ENCODE data around the gene APLNR.

APLNR gene

GRCh38 chr11:57231539-57232253 is 5.4 kb downstream of the APLNR start:
- TF ChIP-seq EZH2phosphoT487 (IDR thresholded peaks at IDR 0.05; ENCODE audit: low read depth): no peak
- TF ChIP-seq CTCF (IDR thresholded peaks at IDR 0.05; ENCODE audit: low read depth, low read length): no peak
- H3K4me3 ChIP-seq (ENCODE audit: low read length): no peak overlapping the region
- H3K4me1 ChIP-seq (ENCODE audit: low read length): no peaks in the 10 kb centered on the region
- H3K27me3 ChIP-seq (ENCODE audit: low read depth, low read length): peaks cover 90% of the 10 kb centered on the region
- H3K4me2 ChIP-seq (ENCODE audit: low read length): no peak overlapping the region
- no peak overlapping the region for H2AFZ ChIP-seq (ENCODE audit: low read depth, low read length)
- no peaks in the 10 kb centered on the region for H3K9me3 ChIP-seq (ENCODE audit: insufficient read depth, low read length)
- H4K20me1 ChIP-seq (ENCODE audit: insufficient read depth, low read length): no peaks in the 10 kb centered on the region
- H3K9ac ChIP-seq (ENCODE audit: low read length): no peak overlapping the region
- no peak overlapping the region for H3K27ac ChIP-seq (ENCODE audit: low read length)
- H3K79me2 ChIP-seq (ENCODE audit: low read length): no peaks in the 10 kb centered on the region
- H3K36me3 ChIP-seq (replicated peaks; ENCODE audit: low read depth, low read length): no peaks in the 10 kb centered on the region

- H3K4me1 ChIP-seq (ENCODE audit: low read length): no peaks in the 10 kb centered on the region
- no peak overlapping the region for H3K4me2 ChIP-seq (ENCODE audit: low read length)
- H3K79me2 ChIP-seq (ENCODE audit: low read length): no peaks in the 10 kb centered on the region
- no peak overlapping the region for H2AFZ ChIP-seq (ENCODE audit: low read depth, low read length)
- no peaks in the 10 kb centered on the region for H3K36me3 ChIP-seq (replicated peaks; ENCODE audit: low read depth, low read length)
- H4K20me1 ChIP-seq (ENCODE audit: insufficient read depth, low read length): no peaks in the 10 kb centered on the region
- H3K9me3 ChIP-seq (ENCODE audit: insufficient read depth, low read length): no peaks in the 10 kb centered on the region
- H3K27ac ChIP-seq (ENCODE audit: low read length): no peak overlapping the region
- H3K27me3 ChIP-seq (ENCODE audit: low read depth, low read length): peaks cover 90% of the 10 kb centered on the region
- TF ChIP-seq EZH2phosphoT487 (IDR thresholded peaks at IDR 0.05; ENCODE audit: low read depth) (no peak), CTCF (IDR thresholded peaks at IDR 0.05; ENCODE audit: low read depth, low read length) (no peak)
- H3K9ac ChIP-seq (ENCODE audit: low read length): no peak overlapping the region
- H3K4me3 ChIP-seq (ENCODE audit: low read length): no peak overlapping the region
These were observed 6.1 kb downstream of the APLNR start for GRCh38 chr11:57230791-57231538.

- Histone ChIP-seq H4K20me1 (ENCODE audit: insufficient read depth, low read length) (no peaks in the 10 kb centered on the region), H3K9ac (ENCODE audit: low read length) (no peak overlapping the region), H3K4me1 (ENCODE audit: low read length) (no peaks in the 10 kb centered on the region), H3K27me3 (ENCODE audit: low read depth, low read length) (peaks cover 89% of the 10 kb centered on the region), H2AFZ (ENCODE audit: low read depth, low read length) (no peak overlapping the region), H3K27ac (ENCODE audit: low read length) (no peak overlapping the region), H3K4me3 (ENCODE audit: low read length) (no peak overlapping the region), H3K79me2 (ENCODE audit: low read length) (no peaks in the 10 kb centered on the region), H3K9me3 (ENCODE audit: insufficient read depth, low read length) (no peaks in the 10 kb centered on the region), H3K4me2 (ENCODE audit: low read length) (no peak overlapping the region), H3K36me3 (replicated peaks; ENCODE audit: low read depth, low read length) (no peaks in the 10 kb centered on the region)
- TF ChIP-seq EZH2phosphoT487 (IDR thresholded peaks at IDR 0.05; ENCODE audit: low read depth) (no peak), CTCF (IDR thresholded peaks at IDR 0.05; ENCODE audit: low read depth, low read length) (no peak)
These were observed 6.7 kb downstream of the APLNR start for GRCh38 chr11:57230316-57230715.

GRCh38 chr11:57228600-57228999 is 8.4 kb downstream of the APLNR start:
- no peaks in the 10 kb centered on the region for H3K79me2 ChIP-seq (ENCODE audit: low read length)
- TF ChIP-seq CTCF (IDR thresholded peaks at IDR 0.05; ENCODE audit: low read depth, low read length) (no peak), EZH2phosphoT487 (IDR thresholded peaks at IDR 0.05; ENCODE audit: low read depth) (no peak)
- H3K9ac ChIP-seq (ENCODE audit: low read length): no peak overlapping the region
- peaks cover 80% of the 10 kb centered on the region for H3K27me3 ChIP-seq (ENCODE audit: low read depth, low read length)
- no peaks in the 10 kb centered on the region for H3K36me3 ChIP-seq (replicated peaks; ENCODE audit: low read depth, low read length)
- no peaks in the 10 kb centered on the region for H3K4me1 ChIP-seq (ENCODE audit: low read length)
- no peak overlapping the region for H3K27ac ChIP-seq (ENCODE audit: low read length)
- no peaks in the 10 kb centered on the region for H3K9me3 ChIP-seq (ENCODE audit: insufficient read depth, low read length)
- H2AFZ ChIP-seq (ENCODE audit: low read depth, low read length): no peak overlapping the region
- no peak overlapping the region for H3K4me3 ChIP-seq (ENCODE audit: low read length)
- H4K20me1 ChIP-seq (ENCODE audit: insufficient read depth, low read length): no peaks in the 10 kb centered on the region
- H3K4me2 ChIP-seq (ENCODE audit: low read length): no peak overlapping the region

Data from OCI-LY3 (cell line).